HG03039 (cell line): ENCODE data around the gene RYR2.

Source experiments
- ATAC-seq: cut with Tn5 transposase; IDR thresholded peaks from one replicate; pipeline ENCODE4 v1.9.1; 2021; ENCODE audit warnings: mild to moderate bottlenecking, moderate library complexity; ENCODE audit not compliant: unreplicated experiment

The RYR2 gene

DNA sequence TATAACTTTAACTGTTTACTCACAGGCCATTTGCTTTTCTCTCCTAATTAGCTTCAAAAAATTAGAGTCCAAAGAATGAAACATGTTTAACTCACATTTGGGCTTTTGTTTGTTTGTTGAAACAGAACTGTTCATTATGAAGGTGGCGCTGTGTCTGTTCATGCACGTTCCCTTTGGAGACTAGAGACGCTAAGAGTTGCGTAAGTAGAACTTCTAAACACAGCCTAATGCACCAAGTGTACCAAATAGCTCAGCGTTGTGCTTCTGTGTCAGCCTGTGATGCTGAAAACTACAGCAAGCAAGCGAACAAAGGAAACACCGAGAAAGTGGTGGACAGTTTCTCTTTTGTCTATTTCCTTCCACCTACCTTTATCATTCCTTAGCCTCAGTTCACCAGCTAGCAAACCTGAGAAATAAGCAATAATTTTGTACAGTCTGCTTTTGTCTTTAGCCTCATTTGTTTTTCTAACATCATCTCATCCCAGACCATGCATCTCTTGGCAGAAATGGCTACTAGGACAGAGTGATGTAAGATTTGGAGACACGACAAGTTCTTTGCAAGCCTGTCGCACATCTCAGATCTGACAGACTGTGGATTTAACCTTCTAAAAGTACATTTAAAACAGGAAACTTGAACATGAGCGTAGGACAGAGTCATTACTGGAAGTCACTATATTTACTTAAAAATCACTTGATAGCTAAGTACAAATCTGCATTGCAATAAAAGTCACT lies 375.1 kb downstream of the RYR2 start:
- ATAC-seq: no peak

DNA sequence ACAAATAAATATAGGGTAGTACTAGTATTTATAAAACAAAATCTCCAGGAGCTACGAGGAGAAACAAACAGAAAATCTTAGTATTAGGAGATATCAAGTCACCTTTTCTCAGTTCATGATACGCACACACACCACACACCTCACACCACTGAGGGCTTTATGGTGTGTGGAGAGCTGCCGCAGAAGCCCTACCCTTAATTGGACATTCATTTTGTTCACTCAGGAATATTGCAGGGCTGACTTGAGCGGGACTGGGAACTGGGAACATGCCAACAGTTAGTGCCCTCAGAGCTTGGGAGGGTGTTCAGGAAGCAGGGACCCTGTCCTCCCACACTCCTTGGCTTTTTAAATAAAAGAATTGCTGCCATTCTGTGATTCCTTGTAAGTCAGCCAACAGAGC lies 386.8 kb downstream of the RYR2 start:
- no peak for ATAC-seq

DNA sequence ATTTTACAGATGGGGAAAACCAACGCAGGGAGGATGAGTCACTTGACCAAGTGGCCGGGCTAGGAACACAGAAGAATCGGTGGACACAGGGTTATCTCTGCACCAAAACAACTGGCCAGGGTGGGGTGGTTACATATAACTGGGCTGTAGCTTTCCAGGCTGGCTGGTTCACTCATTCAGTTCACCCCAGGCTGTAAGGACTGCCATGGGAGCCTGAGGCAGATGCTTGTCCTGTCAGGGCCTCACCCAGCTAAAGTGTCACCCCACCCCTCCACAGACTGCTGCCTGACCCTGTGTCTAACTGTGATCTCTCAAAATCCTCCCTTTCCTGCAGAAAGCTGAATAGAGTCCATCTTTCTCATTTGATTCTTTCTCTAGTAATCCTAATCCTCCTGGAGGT lies 387.3 kb downstream of the RYR2 start:
- ATAC-seq: no peak

DNA sequence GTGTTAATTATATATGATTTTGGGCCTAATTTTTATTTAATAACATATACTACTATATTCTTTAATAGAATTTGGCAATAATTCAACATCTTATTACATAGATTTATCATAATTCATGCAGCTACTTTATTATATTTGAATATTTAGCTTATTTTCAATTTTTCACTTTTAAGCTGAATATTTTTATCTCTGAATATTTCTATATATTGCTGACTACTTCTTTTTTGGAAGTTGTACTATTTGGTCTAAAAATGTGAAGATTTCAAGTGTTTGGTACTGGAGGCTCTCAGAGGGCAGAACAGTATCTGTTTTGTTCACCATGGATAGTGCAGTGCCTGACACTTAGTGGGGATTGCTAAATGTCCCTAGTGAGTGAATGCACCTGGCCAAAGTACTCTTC lies 389.5 kb downstream of the RYR2 start:
- no peak for ATAC-seq

DNA sequence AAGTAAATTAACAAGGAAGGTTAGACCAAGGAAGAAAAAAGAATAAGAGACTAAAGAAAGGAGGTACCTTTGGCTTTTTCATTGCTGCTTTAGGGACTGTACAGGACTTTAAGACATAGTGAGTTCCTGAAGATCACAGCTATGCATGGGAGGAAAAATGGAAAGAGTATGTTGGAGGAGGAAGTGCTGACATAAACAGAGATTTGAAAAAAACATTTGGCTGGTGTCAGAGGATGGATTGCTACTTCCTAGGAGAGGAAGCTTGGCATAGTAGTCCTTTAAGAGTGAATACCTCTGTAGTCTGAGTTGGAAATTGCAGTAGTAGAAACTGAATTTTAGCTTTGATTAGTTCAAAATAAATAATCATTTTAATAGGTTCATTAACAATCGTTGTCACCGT lies 398.4 kb downstream of the RYR2 start:
- ATAC-seq: no peak

DNA sequence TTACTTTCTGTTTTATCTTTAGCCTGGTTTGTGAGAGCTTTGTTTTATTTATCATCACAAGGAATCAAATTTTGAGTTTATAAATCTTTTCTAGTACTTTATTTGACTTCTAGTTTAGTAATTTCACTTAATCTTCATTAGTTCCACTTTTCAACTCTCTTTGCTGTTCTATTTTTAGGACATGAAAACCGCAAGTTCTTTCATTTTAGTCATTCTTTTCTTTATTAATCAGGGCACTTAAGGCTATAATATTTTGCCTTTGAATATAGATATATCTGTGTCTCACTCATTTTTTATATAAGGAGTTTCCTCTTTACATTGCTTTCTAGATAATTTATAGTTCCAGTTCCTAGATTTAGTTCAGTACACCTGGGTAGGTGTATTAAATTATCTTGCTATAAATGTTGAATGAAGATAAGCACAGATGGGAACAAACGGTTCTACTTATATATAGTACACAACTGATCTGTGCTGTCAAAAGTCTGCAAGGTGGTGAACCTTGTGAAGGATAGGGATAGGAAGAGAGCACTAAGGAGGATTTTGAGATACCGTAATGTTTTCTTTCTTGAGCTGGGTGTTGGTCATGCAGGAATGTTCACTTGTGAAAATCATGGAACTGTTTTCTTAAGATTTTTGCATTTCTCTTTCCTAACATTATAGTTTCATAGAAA lies 402.3 kb downstream of the RYR2 start:
- no peak for ATAC-seq

DNA sequence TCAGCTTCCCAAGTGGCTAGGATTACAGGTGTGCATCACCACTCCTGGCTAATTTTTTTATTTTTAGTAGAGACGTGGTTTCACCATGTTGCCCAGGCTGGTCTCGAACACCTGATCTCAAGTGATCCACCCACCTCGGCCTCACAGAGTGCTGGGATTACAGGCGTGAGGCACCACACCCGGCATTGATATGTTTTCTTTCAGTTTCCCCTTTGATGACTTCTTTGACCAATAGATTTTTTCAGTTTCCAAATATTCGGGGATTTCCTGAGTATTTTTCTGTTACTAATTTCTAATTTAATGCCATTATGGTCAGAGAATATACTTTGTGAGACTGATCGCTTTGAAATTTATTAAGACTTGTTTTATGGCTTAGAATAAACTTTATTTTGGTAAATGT lies 406.1 kb downstream of the RYR2 start:
- ATAC-seq: no peak

DNA sequence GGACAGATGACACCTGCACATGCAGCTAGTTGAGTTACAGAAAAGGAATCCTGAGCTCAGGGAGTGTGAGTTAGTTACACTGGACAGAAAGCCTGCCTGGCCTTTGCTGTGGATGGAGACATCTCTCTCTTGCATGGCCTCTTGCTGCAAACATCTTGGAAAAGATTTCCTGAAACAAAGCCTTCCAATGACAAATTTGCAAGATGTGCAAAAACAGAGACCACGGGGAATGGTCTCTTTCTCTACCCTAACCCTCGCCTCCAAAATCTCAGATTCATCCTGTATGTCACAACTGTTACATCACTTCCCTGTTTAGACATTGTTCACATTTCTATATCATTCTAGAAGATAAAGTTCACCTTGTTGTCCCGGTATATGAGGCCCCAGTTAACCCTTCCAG lies 415.6 kb downstream of the RYR2 start:
- no peak for ATAC-seq

DNA sequence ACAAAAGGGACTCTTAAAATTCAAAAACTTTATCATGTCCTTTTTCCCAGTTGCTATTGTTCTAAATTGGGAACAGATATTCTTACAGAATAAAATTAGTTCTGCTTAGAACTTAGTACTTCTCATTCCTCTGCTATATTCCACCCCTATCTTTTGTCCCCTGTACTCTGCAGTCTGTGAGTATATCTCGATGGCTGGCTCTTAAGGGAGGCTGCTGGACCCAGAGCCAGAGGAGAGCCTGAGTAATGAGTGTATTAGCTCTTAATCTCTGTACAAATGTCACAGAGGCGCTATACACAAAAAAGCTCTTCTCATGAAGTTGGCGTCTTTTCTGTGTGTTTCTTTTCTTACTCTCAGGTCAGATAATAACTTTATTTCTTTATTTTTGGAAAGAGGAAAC lies 425.3 kb downstream of the RYR2 start:
- no peak for ATAC-seq

DNA sequence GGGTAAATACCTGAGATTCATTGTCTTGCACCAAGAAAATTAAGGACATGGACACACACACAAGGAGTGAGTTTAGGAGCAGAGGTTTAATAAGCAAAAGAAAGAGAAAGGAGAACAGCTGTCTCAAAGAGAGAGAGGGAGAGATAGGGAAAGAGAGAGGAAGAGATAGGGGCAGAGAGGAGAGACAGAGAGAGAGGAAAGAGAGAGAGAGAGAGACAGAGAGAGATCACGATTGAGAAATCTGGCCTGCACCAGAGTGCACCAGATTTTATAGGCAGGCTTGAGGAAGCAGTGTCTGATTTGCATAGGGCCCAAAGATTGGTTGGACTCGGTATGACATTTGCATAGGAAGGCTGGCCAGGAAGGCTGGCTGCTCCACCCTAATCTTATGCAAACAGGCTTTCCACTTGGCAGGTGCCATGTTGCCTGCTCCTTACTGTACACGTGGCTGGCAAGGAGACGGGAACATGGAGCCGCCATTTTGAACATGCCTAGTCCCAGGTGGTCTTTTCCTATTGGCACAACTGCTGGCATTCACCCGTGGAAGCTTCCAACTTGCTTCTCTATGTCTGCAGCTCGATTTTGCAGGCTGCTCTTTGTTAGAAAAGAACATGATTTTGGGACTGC lies 428.8 kb downstream of the RYR2 start:
- no peak for ATAC-seq

DNA sequence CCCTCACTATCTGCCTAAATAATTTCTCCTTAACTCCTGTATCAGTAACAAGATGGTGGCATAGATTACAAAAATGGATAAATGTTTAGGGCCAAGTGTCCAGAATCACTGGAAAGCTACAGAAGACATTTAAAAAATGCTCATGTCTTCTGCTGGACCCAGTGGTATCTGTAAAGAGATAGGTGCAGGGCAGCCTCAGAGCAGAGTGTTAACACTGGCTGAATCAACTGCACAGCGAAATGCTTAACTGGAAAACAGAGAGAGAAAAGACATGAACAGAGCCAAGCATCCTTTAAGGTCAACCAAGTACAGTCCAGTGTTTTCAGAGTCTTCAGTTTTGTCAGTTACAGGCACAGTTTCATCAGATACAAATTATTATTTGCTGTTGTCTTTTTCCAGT lies 429.4 kb downstream of the RYR2 start:
- no peak for ATAC-seq

DNA sequence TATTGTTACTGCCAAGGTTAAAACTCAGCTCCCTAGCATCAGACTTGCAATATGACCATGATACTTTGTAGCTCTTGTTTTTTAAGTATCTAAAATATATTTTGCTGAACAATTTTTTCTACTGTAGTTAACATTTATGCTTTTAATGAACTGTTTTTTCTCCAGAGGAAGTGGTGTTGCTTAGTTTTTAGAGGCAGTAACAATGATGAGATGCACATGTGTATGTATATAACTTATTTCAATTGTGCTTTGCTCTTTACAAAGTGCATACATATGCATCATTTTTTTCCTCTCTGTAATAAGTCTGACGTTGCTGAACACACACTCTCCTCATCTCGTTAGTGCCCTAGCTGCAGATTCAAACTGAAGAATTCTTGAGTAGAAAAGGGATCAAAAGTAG lies 430.0 kb downstream of the RYR2 start:
- ATAC-seq: no peak

DNA sequence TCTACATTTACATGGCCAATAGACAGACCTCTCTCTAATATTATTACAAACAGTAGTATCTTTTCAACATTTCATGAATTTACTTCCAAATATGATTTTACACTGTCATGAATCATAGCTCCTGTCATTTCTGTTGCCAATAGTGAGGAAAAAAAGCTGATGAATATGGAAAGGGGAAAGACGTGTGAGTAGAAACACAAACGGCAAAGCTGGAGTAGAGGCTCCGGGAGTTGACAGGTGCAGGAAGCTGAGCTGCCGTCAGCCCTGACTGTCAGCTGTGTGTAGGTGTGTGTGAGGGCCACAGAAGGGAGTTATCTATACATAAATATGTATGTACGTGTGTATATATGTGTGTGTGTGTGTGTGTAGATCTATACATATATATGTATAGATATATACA lies 431.9 kb downstream of the RYR2 start:
- no peak for ATAC-seq

DNA sequence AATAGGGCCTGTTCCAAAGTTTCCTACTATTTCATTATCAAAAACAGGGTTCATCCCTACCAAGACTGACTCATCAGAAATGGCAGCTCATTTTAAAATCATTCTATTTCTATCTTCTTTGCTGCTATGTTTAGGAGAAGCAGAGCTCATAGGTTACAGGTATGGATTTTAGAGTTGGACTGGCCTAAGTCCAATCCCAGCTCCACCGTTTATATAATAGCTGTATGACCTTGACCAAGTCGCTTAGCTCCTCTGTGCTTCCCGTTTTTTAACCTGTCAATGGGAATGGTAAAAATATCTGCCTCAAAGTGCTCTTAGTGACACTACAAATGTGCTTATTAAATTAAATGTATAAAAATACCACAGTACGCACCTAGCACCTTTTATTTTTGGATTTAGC lies 436.1 kb downstream of the RYR2 start:
- ATAC-seq: no peak

DNA sequence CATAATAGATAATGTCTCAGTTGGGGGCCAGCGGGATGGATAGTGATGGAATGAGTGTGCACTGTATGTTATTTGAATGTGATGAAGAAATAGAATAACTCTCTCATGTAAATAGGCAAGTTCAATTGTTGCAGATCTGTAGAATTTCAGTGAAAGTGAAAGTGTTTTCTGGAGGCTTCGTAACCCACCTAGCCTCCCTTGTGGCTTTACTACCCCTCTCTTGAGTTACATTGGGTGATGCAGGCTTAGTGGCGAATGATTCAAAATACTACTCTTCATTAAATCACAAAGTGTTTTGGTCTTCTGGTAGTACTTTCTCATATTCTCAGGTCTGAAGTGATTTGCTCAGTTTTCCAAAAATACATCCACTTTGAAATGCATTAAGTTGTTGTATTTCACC lies 436.9 kb downstream of the RYR2 start:
- ATAC-seq: no peak

DNA sequence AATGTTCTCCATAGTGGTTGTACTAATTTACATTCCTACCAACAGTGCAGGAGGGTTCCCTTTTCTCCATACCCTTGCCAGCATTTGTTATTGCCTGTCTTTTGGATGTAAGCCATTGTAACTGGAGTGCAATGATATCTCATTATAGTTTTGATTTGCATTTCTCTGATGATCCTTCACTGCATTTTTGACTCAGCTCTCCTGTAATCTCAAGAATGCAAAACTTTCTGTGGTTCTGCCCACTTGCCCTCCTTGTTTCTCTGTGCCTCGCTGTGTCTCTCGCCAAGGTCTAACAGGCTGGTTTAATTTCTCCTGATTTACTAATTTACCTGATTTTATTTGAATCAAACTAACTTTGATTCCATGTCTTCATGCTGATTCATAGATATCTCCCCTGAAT lies 440.8 kb downstream of the RYR2 start:
- ATAC-seq: no peak

DNA sequence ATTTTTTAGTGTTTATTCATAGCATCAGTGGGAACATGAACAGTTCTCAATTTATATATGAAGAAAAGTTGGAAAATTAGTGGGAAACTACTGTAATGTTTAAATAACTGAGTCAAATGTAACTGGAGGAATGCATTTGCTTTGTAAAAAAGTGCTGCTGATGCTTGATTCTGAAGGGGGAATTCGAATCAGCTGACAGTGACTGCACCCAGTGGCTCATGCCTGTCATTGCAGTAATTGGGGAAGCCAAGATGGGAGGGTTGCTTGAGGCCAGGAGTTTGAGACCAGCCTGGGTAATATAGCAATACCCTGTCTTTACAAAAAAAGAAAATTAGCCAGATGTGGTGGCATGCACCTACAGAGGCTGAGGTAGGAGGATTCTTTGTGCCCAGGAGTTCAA lies 450.4 kb downstream of the RYR2 start:
- ATAC-seq: no peak

DNA sequence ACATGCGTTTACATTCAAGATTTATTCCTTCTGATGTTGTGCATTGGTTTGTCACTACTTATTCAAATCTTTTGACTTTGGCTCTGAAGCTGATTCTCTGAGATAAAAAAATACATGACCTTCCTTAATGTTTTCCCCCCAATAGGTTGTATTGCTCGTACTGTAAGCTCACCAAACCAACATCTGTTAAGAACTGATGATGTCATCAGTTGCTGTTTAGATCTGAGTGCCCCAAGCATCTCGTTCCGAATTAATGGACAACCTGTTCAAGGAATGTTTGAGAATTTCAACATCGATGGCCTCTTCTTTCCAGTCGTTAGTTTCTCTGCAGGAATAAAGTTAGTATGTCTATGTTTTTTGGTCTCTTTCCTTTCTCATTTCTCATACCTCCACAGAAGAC lies 458.6 kb downstream of the RYR2 start:
- ATAC-seq: no peak

DNA sequence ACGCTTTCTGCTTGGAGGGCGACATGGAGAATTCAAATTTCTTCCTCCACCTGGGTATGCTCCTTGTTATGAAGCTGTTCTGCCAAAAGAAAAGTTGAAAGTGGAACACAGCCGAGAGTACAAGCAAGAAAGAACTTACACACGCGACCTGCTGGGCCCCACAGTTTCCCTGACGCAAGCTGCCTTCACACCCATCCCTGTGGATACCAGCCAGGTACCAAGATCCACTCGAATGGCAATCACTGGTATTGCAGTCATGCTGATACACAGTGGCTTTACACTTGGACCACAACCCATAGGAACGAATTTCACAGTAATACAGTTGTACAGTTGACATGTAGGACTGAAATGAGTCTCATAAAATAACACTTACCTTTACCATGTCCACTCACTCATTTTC lies 461.3 kb downstream of the RYR2 start:
- ATAC-seq: no peak

DNA sequence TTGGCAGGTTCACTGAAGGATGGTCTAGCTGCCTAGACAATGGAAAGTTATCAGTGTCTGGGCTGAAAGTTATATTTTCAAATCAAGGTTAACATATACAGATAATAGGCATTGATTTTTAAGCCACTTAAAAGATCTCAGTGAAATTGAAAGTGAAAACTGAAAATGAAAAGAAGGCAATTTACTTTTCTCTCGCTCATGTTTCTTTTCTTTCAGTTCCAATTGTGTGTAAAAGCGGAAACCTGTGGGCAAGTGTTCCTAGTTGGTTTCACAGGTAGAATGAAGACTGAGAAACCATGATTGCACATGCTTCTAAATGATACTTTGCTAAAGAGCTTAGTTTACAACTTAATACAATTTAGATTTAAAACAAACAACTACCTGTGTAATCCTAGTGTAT lies 465.0 kb downstream of the RYR2 start:
- peak; percentile 79 for ATAC-seq

DNA sequence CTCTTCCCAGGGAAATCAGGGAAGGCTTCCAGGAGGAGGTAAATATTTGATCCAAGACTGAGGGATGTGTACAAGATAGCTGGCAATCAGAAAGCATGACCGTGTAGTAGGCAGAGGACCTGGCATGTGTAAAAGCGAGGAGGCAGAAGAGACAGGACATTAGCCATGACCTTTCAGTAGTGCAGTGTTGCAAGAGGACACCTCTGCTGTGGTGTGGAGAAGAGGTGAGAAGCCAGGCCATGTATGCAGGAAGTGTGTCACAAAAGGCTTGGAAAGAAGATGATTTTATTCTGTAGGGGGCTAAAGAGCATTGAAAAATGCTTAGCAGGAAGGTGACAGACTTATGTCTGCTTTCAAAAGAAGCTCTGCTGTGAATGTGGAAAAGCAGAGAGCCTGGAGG lies 467.8 kb downstream of the RYR2 start:
- ATAC-seq: no peak

DNA sequence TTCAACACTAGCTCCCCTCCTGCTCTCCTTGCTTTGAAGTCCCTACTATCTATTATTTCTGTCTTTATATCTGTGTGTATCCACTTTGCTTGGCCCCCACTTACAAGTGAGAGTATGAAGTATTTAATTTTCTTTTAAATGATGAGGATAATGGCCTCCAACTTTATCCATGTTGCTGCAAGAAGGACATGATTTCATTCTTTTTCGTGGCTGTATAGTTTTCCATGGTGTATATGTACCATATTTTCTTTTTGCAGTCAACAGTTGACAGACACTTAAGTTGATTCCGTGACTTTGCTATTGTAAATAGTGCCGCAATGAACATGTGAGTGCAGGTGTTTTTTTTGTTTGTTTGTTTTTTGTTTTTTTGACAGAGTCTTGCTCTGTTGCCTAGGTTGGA lies 483.1 kb downstream of the RYR2 start:
- no peak for ATAC-seq
